HG03108 (cell line): ENCODE measurements around the gene ASCC3.
"Not testable (repeated sequence)": the region's sequence is repeated elsewhere in the genome, so short reads cannot be mapped to it uniquely, and the experiment has no call there.

Experiments
- ATAC-seq: cut with Tn5 transposase; IDR thresholded peaks from one replicate; pipeline ENCODE4 v1.9.1; 2021; ENCODE audit warnings: moderate library complexity; ENCODE audit not compliant: unreplicated experiment

ASCC3 gene

DNA sequence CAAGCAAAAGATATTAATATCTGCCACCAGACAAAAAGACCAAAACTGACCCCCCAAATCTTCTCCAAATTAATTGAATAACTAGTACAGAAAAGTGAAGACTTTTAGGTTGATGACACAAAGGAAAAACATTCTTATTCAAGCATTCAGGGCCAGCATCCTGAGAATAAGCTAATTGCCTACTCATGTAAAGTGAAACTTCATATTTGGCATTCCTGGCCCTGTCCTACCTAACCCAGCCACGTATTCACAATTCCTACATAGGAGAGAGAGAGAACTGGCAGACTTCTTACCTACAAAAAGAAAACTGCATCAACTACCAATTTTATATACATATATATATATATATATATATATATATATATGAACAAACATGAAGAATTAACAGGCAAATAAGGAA, 4.9 kb upstream of the ASCC3 start:
- ATAC-seq: no peak

DNA sequence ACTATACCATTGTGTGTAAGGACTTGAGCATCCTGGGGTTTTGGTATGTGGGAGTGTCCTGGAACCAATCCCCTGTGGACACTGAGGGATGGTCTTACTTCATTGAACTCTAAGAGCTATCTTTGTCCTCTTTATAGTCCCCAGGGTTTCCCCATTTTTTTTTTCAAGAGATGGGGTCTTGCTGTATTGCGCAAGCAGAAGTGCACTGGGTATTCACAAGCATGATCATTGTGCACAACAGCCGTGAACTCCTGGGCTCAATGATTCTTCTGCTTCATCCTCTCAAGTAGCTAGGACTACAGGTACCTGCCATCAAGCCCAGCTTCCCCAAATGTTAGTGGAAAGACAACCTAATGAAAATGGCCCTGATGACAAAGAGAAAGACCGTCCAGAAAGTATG, 2.2 kb upstream of the ASCC3 start:
- ATAC-seq: no peak

DNA sequence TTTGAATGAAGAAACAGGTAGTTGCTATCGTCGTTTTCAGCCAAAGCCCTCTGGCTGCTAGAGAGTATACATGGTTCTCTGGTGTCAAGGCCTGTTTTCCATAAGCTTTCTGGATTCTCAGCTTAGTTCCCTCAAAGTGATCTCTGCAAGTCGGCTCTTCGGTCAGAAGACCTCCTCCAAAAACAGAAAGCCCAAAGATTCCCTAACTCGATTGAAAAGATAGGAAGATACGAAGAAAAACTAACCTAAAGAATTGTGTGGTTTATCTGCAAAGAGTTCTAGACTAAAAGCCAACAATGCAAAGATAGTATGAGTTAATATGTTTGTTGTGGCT, 545 bp upstream of the ASCC3 start:
- ATAC-seq: no peak

DNA sequence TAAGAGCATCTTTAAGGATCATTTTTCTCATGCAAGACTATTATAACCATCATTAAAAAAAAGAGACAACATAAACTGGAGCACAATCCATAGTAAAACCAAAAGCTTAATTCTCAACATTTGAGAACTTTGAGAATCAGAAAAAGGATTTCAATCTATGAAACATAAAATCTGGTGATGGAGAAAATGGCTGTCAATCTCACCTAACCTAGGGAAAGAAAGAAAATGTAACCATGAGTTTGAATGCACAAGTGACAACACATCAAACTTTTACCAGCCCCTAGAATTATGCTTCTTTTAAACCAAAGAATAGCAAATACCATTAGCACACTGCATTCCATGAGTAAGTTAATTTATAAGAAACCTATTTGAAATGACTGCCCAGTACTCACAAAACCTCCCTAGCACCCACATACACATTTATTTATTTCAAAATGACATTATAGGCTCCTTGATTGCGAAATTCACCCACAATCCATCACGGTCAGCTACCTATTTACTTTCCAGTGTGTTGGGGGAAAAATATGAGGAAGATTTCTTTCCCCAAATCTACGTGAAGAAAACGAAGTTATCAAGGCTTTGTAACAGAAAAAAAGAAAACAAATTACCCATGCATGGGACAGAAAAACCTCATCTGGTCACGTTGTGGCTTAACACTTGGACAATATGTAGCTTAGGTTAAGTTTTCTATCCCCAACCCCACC, 828 bp downstream of the ASCC3 start:
- no peak for ATAC-seq

DNA sequence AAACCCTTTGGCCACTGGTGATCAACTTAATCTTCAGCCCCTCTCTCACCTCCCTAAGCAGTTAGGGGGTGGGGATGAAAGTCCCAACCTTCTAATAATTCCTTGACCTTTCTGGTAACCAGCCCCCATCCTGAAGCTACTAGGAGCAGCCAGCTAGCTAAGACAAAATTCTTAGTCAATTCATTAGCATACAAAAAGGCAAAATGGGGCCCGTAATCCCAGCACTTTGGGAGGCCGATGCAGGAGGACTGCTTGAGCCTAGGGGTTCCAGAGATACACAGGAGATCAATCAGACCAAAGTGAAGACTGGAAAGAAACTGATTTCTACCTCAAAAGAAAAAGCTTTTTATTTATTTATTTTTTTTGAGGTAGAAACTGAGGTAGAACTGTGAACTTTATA, 1.8 kb downstream of the ASCC3 start:
- no peak for ATAC-seq

DNA sequence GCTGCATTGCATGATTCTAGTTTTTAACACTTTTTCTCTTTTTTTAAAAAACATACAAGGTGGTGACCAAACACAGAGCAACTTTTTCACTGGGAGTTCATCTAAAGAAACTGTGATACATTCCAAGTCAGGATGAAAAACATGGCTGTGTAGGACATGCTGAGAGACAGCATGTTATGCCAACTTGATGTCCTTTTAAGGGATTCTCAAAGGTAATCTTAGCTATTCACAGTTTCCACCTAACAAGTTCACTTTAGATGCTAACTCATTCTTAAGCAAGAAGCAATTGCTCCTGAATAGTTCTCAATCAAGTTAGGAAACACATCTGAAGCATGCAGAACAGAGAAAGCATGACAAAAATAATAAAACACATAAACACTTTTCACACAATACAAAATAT, 3.3 kb downstream of the ASCC3 start:
- ATAC-seq: no peak

DNA sequence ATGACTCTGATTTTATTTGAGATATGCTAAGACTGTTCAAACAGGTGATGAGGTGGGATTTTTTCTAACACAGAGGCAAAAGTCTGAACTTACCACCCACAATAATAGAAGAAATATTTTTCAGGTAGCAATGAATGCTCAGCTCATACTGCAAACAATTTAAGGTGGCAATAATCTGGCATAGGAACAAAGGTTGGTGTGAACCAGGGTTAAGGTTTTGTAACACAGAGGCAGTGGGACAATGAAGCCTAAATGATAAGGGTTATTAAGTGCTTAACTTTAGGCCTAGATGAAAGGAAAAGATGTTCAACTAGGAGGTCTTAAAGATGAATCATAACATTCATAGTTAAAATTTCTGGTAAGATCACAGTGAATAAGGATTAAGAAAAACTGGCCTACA, 4.9 kb downstream of the ASCC3 start:
- no peak for ATAC-seq

DNA sequence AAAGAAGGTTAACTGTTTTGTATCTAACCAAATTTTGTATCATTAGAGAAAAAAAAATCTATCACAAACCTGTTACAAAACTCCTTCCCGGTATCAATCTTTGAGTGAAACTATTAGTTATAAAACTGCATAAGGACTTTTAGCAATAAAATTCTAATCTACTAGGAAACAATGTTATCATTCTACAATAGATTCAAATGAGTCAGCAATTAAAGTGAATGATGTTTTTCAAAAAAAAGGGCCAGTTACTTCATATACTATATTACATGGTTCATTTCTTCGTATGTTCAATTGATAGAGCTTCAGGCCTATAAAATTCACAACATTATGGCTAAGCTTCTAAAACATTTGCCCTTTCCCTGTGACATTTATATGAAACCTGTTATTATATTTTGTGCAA, 15.6 kb downstream of the ASCC3 start:
- ATAC-seq: no peak

DNA sequence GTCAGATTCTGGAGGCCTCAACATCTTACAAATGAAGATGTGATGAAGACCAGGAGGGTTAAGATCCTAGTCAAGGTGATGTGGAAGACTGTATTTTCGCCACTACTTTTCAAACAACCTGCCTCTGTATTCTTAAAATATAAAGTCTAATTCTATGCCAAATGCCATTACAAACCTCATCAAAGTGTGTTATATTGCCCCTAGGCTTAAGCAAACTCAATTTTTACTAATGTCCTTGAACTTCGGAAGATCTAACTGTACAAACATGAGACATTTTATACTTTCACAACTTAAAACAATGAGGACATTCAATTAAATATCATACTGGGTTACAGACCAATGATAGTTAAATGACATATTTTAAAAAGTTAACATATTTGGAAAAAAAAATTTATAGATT, 19.1 kb downstream of the ASCC3 start:
- no peak for ATAC-seq

DNA sequence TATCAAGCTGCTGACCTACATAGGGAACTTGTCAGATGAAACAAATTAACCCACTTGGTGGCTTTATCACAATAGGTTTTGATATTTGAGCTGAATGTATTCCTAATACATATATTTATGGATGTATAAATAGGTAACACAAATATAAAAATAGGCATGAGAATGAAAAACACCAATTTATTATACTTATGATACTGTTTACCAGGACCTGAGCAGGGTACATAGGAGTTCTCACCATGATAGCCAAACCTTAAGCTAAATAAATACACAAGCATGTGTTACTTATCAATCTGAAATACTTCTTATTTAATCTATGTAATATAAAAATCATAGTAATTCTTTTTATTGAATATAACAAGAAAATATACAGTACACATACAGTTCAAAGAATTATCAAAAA, 25.0 kb downstream of the ASCC3 start:
- ATAC-seq: no peak

DNA sequence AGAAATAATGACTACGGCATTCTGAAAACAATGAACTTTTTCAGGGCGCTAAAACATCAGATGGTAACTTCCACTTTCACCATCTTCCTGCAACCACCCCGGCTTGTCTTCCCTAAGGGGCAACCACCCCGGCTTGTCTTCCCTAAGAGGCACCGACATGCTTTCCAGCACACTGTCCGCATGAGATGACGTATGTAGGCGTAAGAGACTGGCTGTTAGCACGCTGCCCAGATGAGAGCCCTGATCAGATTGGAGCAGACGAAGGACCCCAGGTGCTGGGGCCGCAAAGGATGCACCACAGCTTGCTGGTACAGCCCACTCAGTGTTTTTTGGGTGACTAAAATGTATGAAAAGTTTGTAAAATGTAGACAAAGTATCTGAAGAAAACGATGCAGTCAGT, 29.3 kb downstream of the ASCC3 start:
- ATAC-seq: no peak

DNA sequence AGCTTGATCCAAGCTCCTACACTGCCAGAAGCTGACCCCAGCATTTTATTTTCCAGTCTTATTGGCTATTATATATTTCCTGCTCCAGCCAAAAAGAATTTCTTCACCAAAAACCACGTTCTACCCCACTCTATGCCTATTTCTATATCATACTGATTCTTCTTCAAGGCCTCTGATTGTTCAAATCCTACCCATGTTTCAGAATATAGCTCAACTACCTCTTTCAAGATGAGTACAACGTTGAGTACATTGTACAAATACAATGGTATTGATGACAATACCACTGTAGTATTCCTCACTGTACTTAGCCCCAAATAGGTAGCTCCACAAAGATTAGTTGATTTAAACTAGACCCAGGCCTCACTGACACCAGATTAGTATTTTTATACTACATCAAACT, 31.0 kb downstream of the ASCC3 start:
- no peak for ATAC-seq

DNA sequence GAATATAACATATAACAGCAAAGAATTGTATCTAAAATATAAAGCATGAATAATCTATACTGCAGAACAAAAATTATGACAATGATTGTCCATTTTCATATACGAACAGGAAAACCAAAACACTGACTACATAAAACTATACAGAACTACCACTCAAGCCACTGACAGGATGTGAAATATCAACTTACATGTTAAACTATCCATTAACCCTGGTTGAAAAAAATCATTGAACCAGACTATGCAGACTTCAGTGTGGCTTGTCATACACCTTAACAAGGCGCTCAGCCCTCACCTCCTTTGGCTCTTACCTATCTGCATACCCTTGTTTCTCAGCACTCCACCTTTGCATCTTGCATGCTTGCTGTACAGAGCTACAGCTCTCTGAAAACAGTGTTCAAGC, 34.9 kb downstream of the ASCC3 start:
- ATAC-seq: peak; percentile 88

DNA sequence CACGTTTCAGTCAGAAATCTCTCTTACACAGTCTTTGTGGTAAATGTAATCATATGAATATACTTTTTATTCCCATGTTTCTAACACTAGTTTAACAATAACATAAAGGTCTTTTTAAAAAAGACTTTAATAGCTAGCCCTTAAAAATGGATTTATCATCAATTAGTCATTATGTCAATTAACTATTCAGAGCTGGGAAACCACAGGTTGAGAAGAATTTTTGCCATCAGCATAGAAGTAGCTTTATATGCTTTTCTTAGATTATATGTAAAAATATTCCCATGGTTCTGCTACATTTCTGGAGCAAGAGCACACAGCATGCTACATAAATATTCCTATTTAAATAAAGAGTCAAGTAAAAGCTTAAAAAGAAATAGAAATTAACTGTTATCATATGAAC, 35.5 kb downstream of the ASCC3 start:
- no peak for ATAC-seq

DNA sequence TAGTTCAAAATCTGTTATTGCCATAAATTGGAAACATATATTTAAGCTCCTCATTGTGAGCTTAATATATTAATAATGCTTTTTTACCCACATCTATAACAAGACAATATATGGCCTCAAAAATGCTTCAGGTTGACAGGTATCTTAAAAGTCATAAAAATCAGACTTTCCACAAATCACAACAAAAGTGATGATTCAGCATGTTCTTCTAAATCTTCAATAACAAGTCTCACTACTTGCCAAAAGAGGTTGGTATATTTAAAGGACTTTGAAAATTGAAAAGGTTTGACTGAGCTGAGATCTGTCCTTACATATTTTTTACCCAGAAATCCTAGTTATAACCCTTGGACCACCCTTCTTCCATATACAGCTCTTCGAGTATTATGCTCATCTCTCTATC, 41.7 kb downstream of the ASCC3 start:
- ATAC-seq: no peak

DNA sequence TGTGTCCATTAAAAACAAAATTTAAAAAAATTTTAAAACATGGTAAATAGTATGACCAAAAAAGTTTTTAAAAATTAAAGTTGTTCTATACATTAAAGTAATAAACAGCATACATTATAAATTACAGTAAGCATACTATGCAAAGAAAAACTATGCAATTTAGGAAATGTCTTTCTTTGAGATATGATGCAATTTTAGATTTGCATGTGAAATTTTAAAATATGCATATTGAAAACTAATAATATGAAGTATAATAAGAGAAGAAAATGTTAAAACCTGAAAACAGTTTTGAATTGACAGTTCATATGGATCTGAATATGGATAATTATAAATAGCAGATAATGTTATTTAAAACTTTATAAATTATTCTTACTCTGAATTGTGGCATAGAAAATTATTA, 43.1 kb downstream of the ASCC3 start:
- no peak for ATAC-seq

DNA sequence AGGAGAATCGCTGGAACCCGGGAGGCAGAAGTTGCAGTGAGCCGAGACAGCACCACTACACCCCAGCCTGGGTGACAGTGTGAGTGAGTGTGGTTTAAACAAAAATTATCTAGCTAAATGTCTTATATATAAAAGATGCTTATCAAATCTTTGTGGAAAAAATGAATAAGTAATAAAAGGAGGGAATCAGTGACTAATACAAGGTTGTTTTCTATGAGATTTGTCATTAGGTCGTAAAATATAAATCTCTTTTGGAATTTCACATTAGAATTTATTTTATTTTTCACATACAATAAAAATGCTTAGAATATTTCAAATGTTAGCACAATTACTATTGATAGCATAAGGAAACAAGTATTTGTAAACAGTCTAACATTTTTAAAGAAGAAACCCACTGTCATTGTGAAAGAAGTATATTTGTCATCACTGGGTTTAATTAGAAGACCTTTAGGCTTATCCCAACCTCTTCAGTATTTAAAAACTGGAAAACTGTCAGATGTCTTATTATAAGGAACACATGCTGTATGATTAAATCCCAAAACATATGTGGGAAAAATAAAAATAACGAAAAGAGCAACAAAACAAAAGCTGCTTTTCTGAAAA, 47.1 kb downstream of the ASCC3 start:
- no peak for ATAC-seq

DNA sequence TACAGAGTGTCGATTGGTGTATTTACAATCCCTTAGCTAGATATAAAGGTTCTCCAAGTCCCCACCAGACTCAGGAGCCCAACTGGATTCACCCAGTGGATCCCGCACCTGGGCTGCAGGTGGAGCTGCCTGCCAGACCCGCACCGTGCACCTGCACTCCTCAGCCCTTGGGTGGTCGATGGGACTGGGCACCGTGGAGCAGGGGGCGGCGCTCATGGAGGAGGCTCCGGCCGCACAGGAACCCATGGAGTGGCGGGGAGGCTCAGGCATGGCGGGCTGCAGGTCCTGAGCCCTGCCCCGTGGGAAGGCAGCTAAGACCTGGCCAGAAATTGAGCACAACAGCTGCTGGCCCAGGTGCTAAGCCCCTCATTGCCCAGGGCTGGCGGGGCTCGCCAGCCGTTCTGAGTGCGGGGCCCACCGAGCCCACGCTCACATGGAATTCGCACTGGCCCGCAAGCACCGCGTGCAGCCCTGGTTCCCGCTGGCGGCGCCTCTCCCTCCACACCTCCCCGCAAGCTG, 52.0 kb downstream of the ASCC3 start:
- not testable (repeated sequence) for ATAC-seq

DNA sequence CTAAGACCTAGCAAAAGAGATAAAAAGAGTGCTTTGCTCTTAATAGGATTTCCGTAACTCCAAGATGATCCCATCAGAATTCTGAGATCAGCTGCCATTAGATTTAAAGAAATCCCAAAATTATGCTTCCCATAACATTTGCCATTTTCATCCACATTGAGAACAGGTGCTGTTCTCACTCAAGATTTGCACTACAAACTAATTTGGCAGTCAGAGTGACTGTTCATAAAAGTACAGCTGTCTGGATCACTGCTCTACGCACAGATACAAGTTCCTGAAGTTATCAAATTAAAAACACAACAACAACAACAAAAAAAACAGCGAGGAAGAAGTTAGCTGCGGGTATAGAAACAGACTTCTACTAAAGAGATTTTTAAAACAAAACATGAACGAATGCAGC, 58.1 kb downstream of the ASCC3 start:
- no peak for ATAC-seq

DNA sequence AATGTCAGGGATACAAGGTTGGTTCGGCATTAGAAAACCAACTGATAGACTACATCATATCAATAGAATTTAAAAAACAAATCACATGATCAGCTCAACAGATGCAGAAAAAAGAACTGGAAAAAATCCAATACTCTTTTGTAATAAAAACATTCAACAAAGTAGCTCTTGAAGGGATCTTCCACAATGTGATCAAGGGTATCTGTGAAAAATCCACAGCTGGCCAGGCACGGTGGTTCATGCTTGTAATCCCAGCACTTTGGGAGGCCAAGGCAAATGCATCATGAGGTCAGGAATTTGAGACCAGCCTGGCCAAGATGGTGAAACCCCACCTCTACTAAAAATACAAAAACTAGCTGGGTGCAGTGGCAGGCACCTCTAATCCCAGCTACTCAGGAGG, 63.1 kb downstream of the ASCC3 start:
- ATAC-seq: no peak

DNA sequence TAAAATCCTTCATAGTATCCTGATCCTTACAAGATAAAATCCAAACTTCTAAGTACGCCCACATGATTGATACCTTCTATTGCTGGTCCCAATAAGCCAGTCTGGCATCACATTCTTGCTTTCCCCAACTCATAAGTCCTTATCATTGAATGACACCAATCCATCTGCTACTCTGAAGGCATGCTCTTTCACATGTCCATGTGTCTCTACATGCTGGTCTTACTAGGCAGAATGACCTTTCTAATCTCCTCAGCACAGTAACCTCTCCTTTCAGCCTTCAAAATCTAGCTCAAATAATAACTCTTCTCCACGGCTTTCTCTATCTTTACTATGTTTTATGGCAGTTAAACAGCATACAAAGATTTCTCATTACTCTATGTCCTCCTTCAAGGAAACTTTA, 71.1 kb downstream of the ASCC3 start:
- no peak for ATAC-seq

DNA sequence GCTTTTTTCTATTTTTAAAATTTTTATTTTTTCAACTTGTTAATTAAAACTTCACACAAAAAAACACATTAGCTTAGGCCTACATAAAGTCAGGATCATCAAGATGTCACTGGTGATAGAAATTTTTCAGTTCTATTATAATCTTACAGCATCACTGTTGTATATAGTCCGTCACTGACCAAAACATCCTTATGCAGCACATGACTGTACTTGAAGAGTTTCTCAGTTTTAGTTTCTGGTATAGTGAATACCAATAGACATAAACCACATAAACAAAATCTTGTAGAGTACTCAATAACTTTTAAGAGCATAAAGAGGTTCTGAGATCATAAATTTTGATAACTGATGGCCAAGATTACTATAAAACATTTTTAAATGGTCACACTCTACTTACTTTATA, 71.8 kb downstream of the ASCC3 start:
- ATAC-seq: no peak

DNA sequence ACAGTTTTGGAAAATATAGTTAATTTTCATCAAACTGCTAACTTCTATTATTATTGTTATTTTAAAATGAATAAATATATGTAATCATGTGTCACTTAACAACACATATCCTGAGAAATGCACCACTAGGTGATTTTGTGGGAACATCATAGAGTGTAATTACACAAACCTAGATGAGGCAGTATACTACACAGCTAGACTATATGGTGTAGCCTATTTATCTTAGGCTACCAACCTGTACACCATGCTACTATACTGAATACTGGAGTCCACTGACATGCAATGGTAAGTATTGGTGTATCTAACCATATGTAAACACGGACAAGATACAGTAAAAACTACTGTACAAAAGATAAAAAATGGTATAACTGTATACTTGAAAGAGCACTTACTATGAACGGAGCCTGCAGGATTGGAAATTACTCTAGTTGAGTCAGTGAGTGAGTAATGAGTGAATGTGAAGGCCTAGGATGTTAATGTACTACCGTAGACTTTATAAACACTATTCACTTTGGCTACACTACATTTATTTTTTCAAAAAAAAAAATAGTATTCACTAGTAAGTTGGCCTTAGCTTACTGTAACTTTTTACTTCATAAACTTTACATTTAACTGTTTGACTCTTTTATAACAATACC, 72.4 kb downstream of the ASCC3 start:
- ATAC-seq: no peak
